PC-3 (cell line): ENCODE data around the gene NBEAL1.

Experiments used
- EZH2phosphoT487 ChIP-seq: fragments of 300-600 bp; sonication (generic); IDR thresholded peaks from 2 replicates; pipeline ENCODE4 v1.6.1; 2018; ENCODE audit warnings: mild to moderate bottlenecking, antibody characterized with exemption, low read length, borderline replicate concordance
- TF ChIP-seq, protein P1 (sequence below): fragments of 300-600 bp; sonication (generic); conservative IDR thresholded peaks from 2 replicates; pipeline ENCODE4 v1.5.1; 2017; ENCODE audit warnings: antibody characterized with exemption, low read depth, mild to moderate bottlenecking, low read length

GRCh38 chr2:203016716-203017115 is 2.0 kb downstream of the NBEAL1 start:
- TF ChIP-seq, protein P1, sequence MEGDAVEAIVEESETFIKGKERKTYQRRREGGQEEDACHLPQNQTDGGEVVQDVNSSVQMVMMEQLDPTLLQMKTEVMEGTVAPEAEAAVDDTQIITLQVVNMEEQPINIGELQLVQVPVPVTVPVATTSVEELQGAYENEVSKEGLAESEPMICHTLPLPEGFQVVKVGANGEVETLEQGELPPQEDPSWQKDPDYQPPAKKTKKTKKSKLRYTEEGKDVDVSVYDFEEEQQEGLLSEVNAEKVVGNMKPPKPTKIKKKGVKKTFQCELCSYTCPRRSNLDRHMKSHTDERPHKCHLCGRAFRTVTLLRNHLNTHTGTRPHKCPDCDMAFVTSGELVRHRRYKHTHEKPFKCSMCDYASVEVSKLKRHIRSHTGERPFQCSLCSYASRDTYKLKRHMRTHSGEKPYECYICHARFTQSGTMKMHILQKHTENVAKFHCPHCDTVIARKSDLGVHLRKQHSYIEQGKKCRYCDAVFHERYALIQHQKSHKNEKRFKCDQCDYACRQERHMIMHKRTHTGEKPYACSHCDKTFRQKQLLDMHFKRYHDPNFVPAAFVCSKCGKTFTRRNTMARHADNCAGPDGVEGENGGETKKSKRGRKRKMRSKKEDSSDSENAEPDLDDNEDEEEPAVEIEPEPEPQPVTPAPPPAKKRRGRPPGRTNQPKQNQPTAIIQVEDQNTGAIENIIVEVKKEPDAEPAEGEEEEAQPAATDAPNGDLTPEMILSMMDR, result no peak
- no peak for TF ChIP-seq EZH2phosphoT487
